Bladder microvascular endothelial cell (primary cell): ENCODE data around the gene FANCI. TPM values are rescaled to one million over a fixed set of nuclear protein-coding genes. Genes with fewer than 3 reads are reported as not detected.

Experiments
- total RNA-seq: library from RNA; depleted of rRNA; stranded (reverse); fragments of >200 nt; gene quantifications from 2 replicates; pipeline ENCODE4 v1.2.3, GENCODE V29; 2014

FANCI gene
- total RNA-seq: 27.7 and 30.9 TPM in 2 replicates

GRCh38 chr15:89243691-89244573 is at the start of gene FANCI:
Gene FANCI, plus strand, starts transcription at chr15:89243979. Its CDS starts 3,669 bp downstream, at chr15:89247648.

GRCh38 chr15:89221543-89221942 is 22.2 kb upstream of the FANCI start, which contains the start of gene RLBP1:
Gene RLBP1, minus strand, starts transcription at chr15:89221579. Its CDS starts 2,604 bp downstream, at chr15:89218975.

GRCh38 chr15:89334510-89335297 is 90.9 kb downstream of the FANCI start, which contains the start of gene POLG:
Gene POLG, minus strand, starts transcription at chr15:89334824. Its CDS starts 1,070 bp downstream, at chr15:89333754.

Other genes starting within 250 kb of the FANCI start
- 16.0 and 80.1 TPM in 2 replicates for gene ABHD2, start 155.5 kb upstream of the FANCI start, total RNA-seq
- gene RLBP1, start 22.4 kb upstream of the FANCI start, total RNA-seq: not detected in 2 replicates
- 74.5 and 112 TPM in 2 replicates for gene POLG, start 90.8 kb downstream of the FANCI start, total RNA-seq